H1 (cell line): Measurements from ENCODE around the gene KIF13A. TPM values are rescaled to one million over a fixed set of nuclear protein-coding genes. Genes with fewer than 3 reads are reported as not detected.

Source experiments
- CTCF ChIA-PET: fragments of 300-600 bp; sonication (Branson Sonifier 250); formaldehyde crosslinking; loops from one replicate; lab custom pipeline; 2021; ENCODE audit not compliant: partially characterized antibody; lab: Charles Lee
- POLR2A ChIA-PET: fragments of 300-600 bp; sonication (Branson Sonifier 250); formaldehyde crosslinking; loops from one replicate; lab custom pipeline; 2021; ENCODE audit warnings: inconsistent platforms; ENCODE audit not compliant: partially characterized antibody; lab: Charles Lee
- DNase-seq, 2 experiments: peaks; one replicate each; pipeline versions ENCODE4 v3.0.0 to v3.0.0-alpha.2; 2010 to 2022; ENCODE audit warnings: low spot score in 2 of 2, low read depth in 1 of 2, mixed read lengths in 1 of 2
- FAIRE-seq: peaks from 2 replicates; lab custom pipeline; 2011; peaks lifted over from hg19 to GRCh38; lab: Jason Lieb, UNC
- H2AFZ ChIP-seq: 2 replicates; pipeline ENCODE4 v1.8.1; 2012; ENCODE audit warnings: low read length, inconsistent platforms
- H2AK5ac ChIP-seq: 2 replicates; pipeline ENCODE4 v1.6.1; 2013; ENCODE audit warnings: low read depth, low read length
- H2BK120ac ChIP-seq: replicated peaks from 2 replicates; pipeline ENCODE3; 2013; ENCODE audit warnings: low read depth, low read length, inconsistent platforms
- H2BK12ac ChIP-seq: 2 replicates; pipeline ENCODE4 v1.6.1; 2013; ENCODE audit warnings: low read depth, low read length
- H2BK15ac ChIP-seq: 2 replicates; pipeline ENCODE4 v1.6.1; 2013; ENCODE audit warnings: low read length
- H2BK20ac ChIP-seq: 2 replicates; pipeline ENCODE4 v1.6.1; 2013; ENCODE audit warnings: low read length
- H2BK5ac ChIP-seq: 2 replicates; pipeline ENCODE4 v1.6.1; 2013; ENCODE audit warnings: low read depth, low read length
- H3K14ac ChIP-seq: 2 replicates; pipeline ENCODE4 v1.6.1; 2013; ENCODE audit warnings: inconsistent platforms; ENCODE audit not compliant: insufficient read length
- H3K18ac ChIP-seq: 2 replicates; pipeline ENCODE4 v1.6.1; 2013; ENCODE audit warnings: low read length; ENCODE audit errors: extremely low read depth
- H3K23ac ChIP-seq: 2 replicates; pipeline ENCODE4 v1.6.1; 2013; ENCODE audit warnings: inconsistent platforms; ENCODE audit not compliant: insufficient read length
- H3K23me2 ChIP-seq: 2 replicates; pipeline ENCODE4 v1.6.1; 2013; ENCODE audit warnings: low read depth, low read length
- H3K27ac ChIP-seq: 2 replicates; pipeline ENCODE4 v1.6.1; 2011; ENCODE audit warnings: low read depth, low read length, inconsistent platforms
- H3K27me3 ChIP-seq, 4 experiments: replicated peaks in 1 of 4; 1 replicate in 1 of 4; 2 replicates in 3 of 4; pipeline versions ENCODE4 v1.6.1 to v1.8.1; 2011 to 2013; ENCODE audit warnings: low read length in 3 of 4, mild to moderate bottlenecking in 3 of 4, inconsistent platforms in 2 of 4, mixed read lengths in 2 of 4, moderate library complexity in 1 of 4; ENCODE audit not compliant: control insufficient read depth in 3 of 4, insufficient read depth in 3 of 4; ENCODE audit errors: extremely low read depth in 1 of 4
- H3K36me3 ChIP-seq, 4 experiments: 2 replicates each; pipeline versions ENCODE4 v1.6.1 to v1.8.1; 2011 to 2013; ENCODE audit warnings: mild to moderate bottlenecking in 4 of 4, low read length in 3 of 4, moderate library complexity in 2 of 4, control low read depth in 1 of 4, inconsistent platforms in 1 of 4; ENCODE audit not compliant: insufficient read depth in 4 of 4, control insufficient read depth in 2 of 4
- H3K4ac ChIP-seq: replicated peaks from 2 replicates; pipeline ENCODE3; 2013; ENCODE audit warnings: low read length, low read depth, mixed read lengths, inconsistent platforms; ENCODE audit not compliant: insufficient read length
- H3K4me1 ChIP-seq, 4 experiments: replicated peaks in 1 of 4; 1 replicate in 1 of 4; 2 replicates in 3 of 4; pipeline versions ENCODE4 v1.6.1 to v1.8.1; 2011 to 2013; ENCODE audit warnings: low read length in 3 of 4, inconsistent platforms in 2 of 4, mixed read lengths in 1 of 4; ENCODE audit not compliant: insufficient read depth in 4 of 4, control insufficient read depth in 3 of 4
- H3K4me2 ChIP-seq, 2 experiments: 2 replicates each; pipeline versions ENCODE4 v1.6.1 to v1.8.1; 2011 to 2013; ENCODE audit warnings: low read depth in 2 of 2, low read length in 2 of 2, control low read depth in 1 of 2, inconsistent platforms in 1 of 2, mild to moderate bottlenecking in 1 of 2; ENCODE audit not compliant: insufficient read depth in 1 of 2
- H3K4me3 ChIP-seq, 4 experiments: fragments of 200-600, 300-600 bp in 1 of 4; sonication (generic), shearing (Covaris generic), sonication (Bioruptor Twin) in 1 of 4; 2 replicates each; pipeline versions ENCODE4 v1.5.1 to v1.8.1; 2011 to 2016; ENCODE audit warnings: low read length in 4 of 4, low read depth in 3 of 4, control low read depth in 2 of 4, inconsistent platforms in 2 of 4, mild to moderate bottlenecking in 2 of 4, mixed read lengths in 1 of 4, moderate library complexity in 1 of 4; ENCODE audit not compliant: insufficient read depth in 2 of 4; ENCODE audit errors: extremely low read depth in 1 of 4
- H3K56ac ChIP-seq: replicated peaks from 2 replicates; pipeline ENCODE3; 2013; ENCODE audit warnings: low read depth, mild to moderate bottlenecking, mixed read lengths, low read length, inconsistent platforms; ENCODE audit not compliant: insufficient read length
- H3K79me1 ChIP-seq: 2 replicates; pipeline ENCODE4 v1.6.1; 2013; ENCODE audit warnings: low read depth, low read length, control low read depth
- H3K79me2 ChIP-seq, 2 experiments: 2 replicates each; pipeline versions ENCODE4 v1.6.1 to v1.8.1; 2012 to 2013; ENCODE audit warnings: low read length in 2 of 2, mild to moderate bottlenecking in 2 of 2, inconsistent platforms in 1 of 2; ENCODE audit not compliant: insufficient read depth in 2 of 2, control insufficient read depth in 1 of 2
- H3K9ac ChIP-seq, 4 experiments: replicated peaks in 1 of 4; 1 replicate in 1 of 4; 2 replicates in 3 of 4; pipeline versions ENCODE4 v1.6.1 to v1.8.1; 2011 to 2013; ENCODE audit warnings: low read depth in 3 of 4, low read length in 3 of 4, control low read depth in 2 of 4, mild to moderate bottlenecking in 2 of 4, moderate library complexity in 2 of 4, inconsistent platforms in 1 of 4; ENCODE audit errors: extremely low read depth in 1 of 4
- H3K9me3 ChIP-seq, 2 experiments: 2 replicates each; pipeline versions ENCODE4 v1.6.1 to v1.8.1; 2012 to 2013; ENCODE audit warnings: mild to moderate bottlenecking in 2 of 2, moderate library complexity in 2 of 2, control low read depth in 1 of 2, inconsistent platforms in 1 of 2, low read depth in 1 of 2, low read length in 1 of 2, mixed read lengths in 1 of 2; ENCODE audit not compliant: insufficient read depth in 2 of 2
- H4K20me1 ChIP-seq, 2 experiments: replicated peaks in 1 of 2; 2 replicates each; pipeline versions ENCODE3 to v1.8.1; 2011 to 2013; ENCODE audit warnings: inconsistent platforms in 2 of 2, low read length in 2 of 2, mild to moderate bottlenecking in 1 of 2; ENCODE audit not compliant: insufficient read depth in 2 of 2, control insufficient read depth in 1 of 2
- H4K5ac ChIP-seq: 2 replicates; pipeline ENCODE4 v1.6.1; 2013; ENCODE audit warnings: low read length, low read depth, mixed read lengths, inconsistent platforms; ENCODE audit not compliant: insufficient read length
- H4K8ac ChIP-seq: 2 replicates; pipeline ENCODE4 v1.8.0; 2013; ENCODE audit warnings: mild to moderate bottlenecking, moderate library complexity, low read length, inconsistent platforms; ENCODE audit not compliant: insufficient read depth; ENCODE audit errors: extremely low read depth
- H4K91ac ChIP-seq: replicated peaks from 2 replicates; pipeline ENCODE3; 2013; ENCODE audit warnings: low read length, mixed read lengths, inconsistent platforms; ENCODE audit not compliant: insufficient read length
- BACH1 ChIP-seq: IDR thresholded peaks from 2 replicates; pipeline ENCODE4 v1.6.1; 2012; ENCODE audit warnings: low read length, improper control_type of control experiment
- BRCA1 ChIP-seq: IDR thresholded peaks from 2 replicates; pipeline ENCODE4 v1.6.1; 2012; ENCODE audit warnings: low read depth, low read length, improper control_type of control experiment
- CBX5 ChIP-seq: fragments of 300-800, 300-1000 bp; sonication (generic); IDR thresholded peaks from 2 replicates; pipeline ENCODE4 v1.7.1; 2016; ENCODE audit warnings: antibody characterized with exemption, low read length, low read depth
- CHD1 ChIP-seq: IDR thresholded peaks from 2 replicates; pipeline ENCODE4 v1.6.1; 2012; ENCODE audit warnings: low read depth, low read length, improper control_type of control experiment
- CHD2 ChIP-seq: IDR thresholded peaks from 2 replicates; pipeline ENCODE4 v1.6.1; 2012; ENCODE audit warnings: low read length, improper control_type of control experiment
- NANOG ChIP-seq: IDR thresholded peaks from 2 replicates; pipeline ENCODE4 v1.6.1; 2011; ENCODE audit warnings: low read length, low read depth, mild to moderate bottlenecking, inconsistent platforms; ENCODE audit not compliant: insufficient read depth, poor library complexity, severe bottlenecking
- RFX5 ChIP-seq: IDR thresholded peaks from 2 replicates; pipeline ENCODE4 v1.6.1; 2011; ENCODE audit warnings: low read depth, low read length, improper control_type of control experiment, borderline replicate concordance
- RNF2 ChIP-seq: fragments of 200-900, 300-1000 bp; sonication (generic); IDR thresholded peaks from 2 replicates; pipeline ENCODE4 v1.7.1; 2016; ENCODE audit warnings: borderline replicate concordance, low read depth, mild to moderate bottlenecking, antibody characterized with exemption, low read length; ENCODE audit not compliant: poor library complexity, severe bottlenecking; ENCODE audit errors: missing control alignments
- SIRT6 ChIP-seq: IDR thresholded peaks from one replicate; pipeline ENCODE4 v1.7.1; 2012; ENCODE audit warnings: low read length, inconsistent platforms
- TAF1 ChIP-seq: IDR thresholded peaks from 2 replicates; pipeline ENCODE4 v1.6.1; 2011; ENCODE audit warnings: mild to moderate bottlenecking, low read depth, low read length
- TAF7 ChIP-seq: optimal IDR thresholded peaks from 2 replicates; pipeline ENCODE3; 2011; ENCODE audit warnings: low read depth, mild to moderate bottlenecking, inconsistent platforms, low read length, moderate library complexity, borderline replicate concordance
- TBP ChIP-seq: IDR thresholded peaks from 2 replicates; pipeline ENCODE4 v1.6.1; 2011; ENCODE audit warnings: low read depth, low read length, improper control_type of control experiment
- TCF12 ChIP-seq: IDR thresholded peaks from 2 replicates; pipeline ENCODE4 v1.6.1; 2011; ENCODE audit warnings: low read depth, mild to moderate bottlenecking, low read length
- TEAD4 ChIP-seq: IDR thresholded peaks from 2 replicates; pipeline ENCODE4 v1.6.1; 2012; ENCODE audit warnings: low read depth, low read length, inconsistent platforms, mixed read lengths
- WGBS, 2 experiments: shearing (Covaris generic) in 1 of 2; methylation state at CpG; one replicate each; pipeline versions ENCODE4 v1.1.6 to v1.1.7; 2013 to 2015; ENCODE audit warnings: low lambda C conversion rate in 2 of 2, mixed read lengths in 2 of 2, inconsistent platforms in 1 of 2, low coverage in 1 of 2, missing lambda C conversion rate in 1 of 2; ENCODE audit not compliant: insufficient replicate concordance in 2 of 2, insufficient coverage in 1 of 2, insufficient read length in 1 of 2; ENCODE audit errors: extremely low coverage in 1 of 2, missing lambda C conversion rate in 1 of 2; 5-methylcytosine and 5-hydroxymethylcytosine counted together
- polyA plus RNA-seq, 7 experiments: library from polyadenylated mRNA; depleted of rRNA in 3 of 7; stranded (reverse) in 5 of 7; unstranded in 2 of 7; fragments of >200 nt in 5 of 7; fragments of 200-250 nt in 2 of 7; gene quantifications; 1 replicate in 5 of 7; 2 replicates in 1 of 7; 4 replicates in 1 of 7; pipeline versions ENCODE4 v1.2.1 to v1.2.3, GENCODE V29; 2011 to 2013; ENCODE audit warnings: missing spikeins in 2 of 7, mixed read lengths in 2 of 7
- total RNA-seq: library from RNA; stranded (reverse); fragmentation: NEBNext Ultra II Directional; extraction: Animal tissue kit (Norgen Biotek cat#: 25700); gene quantifications from 2 replicates; pipeline ENCODE4 v1.2.1, GENCODE V29; 2021
- TF ChIP-seq, protein P1 (sequence below): IDR thresholded peaks from 2 replicates; pipeline ENCODE4 v1.6.1; 2011; ENCODE audit warnings: low read depth, mild to moderate bottlenecking, low read length; ENCODE audit not compliant: insufficient read depth

KIF13A gene
- total and polyA plus RNA-seq, 2 of the 8 experiments (the other 6 are each of a cell fraction or from before 2014, with no cell fraction given) = 14.7 to 40.8 TPM

DNA sequence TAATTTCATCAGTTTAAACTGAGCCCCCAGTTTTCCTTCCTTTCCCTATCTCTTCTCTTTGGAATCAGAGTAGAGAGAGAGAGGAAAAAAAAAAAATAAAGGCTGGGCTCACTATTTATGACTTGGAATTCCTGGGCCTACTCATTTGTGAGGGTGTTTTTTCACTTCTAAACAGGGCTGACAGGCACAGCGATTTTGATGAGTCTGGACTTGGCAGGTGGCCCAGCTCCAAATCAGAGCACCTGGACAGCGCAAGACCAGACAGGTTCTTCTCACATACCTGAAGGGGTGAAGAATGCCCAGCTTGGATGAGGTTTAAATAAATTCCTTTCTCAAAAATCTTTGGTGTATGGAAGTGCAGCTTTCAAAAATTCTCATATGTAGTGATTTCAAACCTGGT is 122.2 kb downstream of the KIF13A start:
- WGBS, 2 experiments = 98% methylated on average over 2 of the region's 2 CpGs; no CpG with 5 or more reads in 1 of the 2 experiments
- Histone ChIP-seq H2BK120ac (no peak overlapping the region), H3K36me3 (no peaks in the 10 kb centered on the region), H2AK5ac (no peak overlapping the region), H3K4me2 (no peak overlapping the region), H2AFZ (no peak overlapping the region), H3K4me1 (no peaks in the 10 kb centered on the region), H3K23me2 (no peaks in the 10 kb centered on the region), H3K23ac (no peak overlapping the region), H3K27me3 (no peaks in the 10 kb centered on the region), H3K4me3 (no peak overlapping the region), H3K56ac (no peak overlapping the region), H4K20me1 (peaks cover 0 to 5% of the 10 kb centered on the region in 2 experiments), H4K91ac (no peak overlapping the region), H2BK5ac (no peak overlapping the region), H3K18ac (no peak overlapping the region), H4K8ac (no peak overlapping the region), H2BK15ac (no peak overlapping the region), H2BK12ac (no peak overlapping the region), H3K4ac (no peak overlapping the region), H3K27ac (no peak overlapping the region), H4K5ac (no peak overlapping the region), H3K79me1 (no peaks in the 10 kb centered on the region), H3K9ac (no peak overlapping the region), H2BK20ac (no peak overlapping the region), H3K9me3 (no peaks in the 10 kb centered on the region), H3K79me2 (no peaks in the 10 kb centered on the region), H3K14ac (no peak overlapping the region)
- ChIA-PET POLR2A (no interaction called here), CTCF (no interaction called here)
- DNase-seq (no peak), FAIRE-seq (no peak)
- TF ChIP-seq RNF2 = no peak
- TF ChIP-seq NANOG = no peak
- TF ChIP-seq TBP = no peak
- no peak for TF ChIP-seq RFX5
- TF ChIP-seq TEAD4 = no peak
- no peak for TF ChIP-seq CBX5
- TF ChIP-seq TCF12 = no peak
- no peak for TF ChIP-seq BRCA1
- no peak for TF ChIP-seq SIRT6
- TF ChIP-seq, protein P1, sequence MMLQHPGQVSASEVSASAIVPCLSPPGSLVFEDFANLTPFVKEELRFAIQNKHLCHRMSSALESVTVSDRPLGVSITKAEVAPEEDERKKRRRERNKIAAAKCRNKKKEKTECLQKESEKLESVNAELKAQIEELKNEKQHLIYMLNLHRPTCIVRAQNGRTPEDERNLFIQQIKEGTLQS = no peak
- TF ChIP-seq CHD1 = no peak
- TF ChIP-seq TAF7 = no peak
- TF ChIP-seq TAF1 = no peak
- no peak for TF ChIP-seq CHD2
- TF ChIP-seq BACH1 = no peak
